Stimulated activated CD8-positive, alpha-beta memory T cell treated with anti-CD3 and anti-CD28 coated beads, Interleukin-12 subunit alpha, Interleukin-12 subunit beta, amount 100 ng/mL, for 24 hours (primary cell): ENCODE data around the gene RTN1.

Experiments used
- DNase-seq: peaks from one replicate; pipeline ENCODE4 v3.0.0-alpha.2; 2020; ENCODE audit errors: extremely low read depth

Gene RTN1

DNA sequence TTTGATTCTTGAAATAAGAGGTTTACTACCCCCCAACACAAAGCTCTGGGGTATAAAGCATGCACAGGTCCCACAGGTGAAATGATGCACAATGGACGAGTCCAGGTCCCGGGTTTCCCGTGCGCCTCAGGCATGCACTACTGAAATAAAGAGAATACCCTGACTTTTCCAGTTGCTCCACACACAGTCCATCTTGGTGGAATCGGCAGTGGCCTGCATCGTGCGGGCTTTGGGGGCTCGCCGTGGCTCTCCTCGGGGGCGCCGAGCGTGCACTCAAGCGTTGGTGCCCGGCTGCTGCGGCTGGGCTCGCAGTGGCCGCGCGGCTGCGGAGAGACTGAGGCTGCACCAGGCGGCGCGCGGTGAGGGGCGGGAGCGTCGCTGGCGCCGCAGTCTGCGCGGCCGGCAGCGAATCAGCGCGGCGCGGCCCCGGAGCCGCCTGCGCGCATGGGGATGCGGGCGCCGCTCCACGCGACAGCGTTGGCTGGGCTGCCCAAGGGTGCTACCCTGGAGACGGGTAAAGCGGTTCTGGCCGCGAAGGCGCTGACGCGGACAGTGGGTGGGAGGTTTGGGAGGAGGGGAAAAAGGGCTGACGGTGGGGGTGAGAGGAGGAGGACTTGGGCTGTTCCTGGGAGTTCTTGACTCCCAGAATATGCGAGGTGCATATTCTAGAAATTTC is 240.2 kb downstream of the RTN1 start:
- no peak for DNase-seq

DNA sequence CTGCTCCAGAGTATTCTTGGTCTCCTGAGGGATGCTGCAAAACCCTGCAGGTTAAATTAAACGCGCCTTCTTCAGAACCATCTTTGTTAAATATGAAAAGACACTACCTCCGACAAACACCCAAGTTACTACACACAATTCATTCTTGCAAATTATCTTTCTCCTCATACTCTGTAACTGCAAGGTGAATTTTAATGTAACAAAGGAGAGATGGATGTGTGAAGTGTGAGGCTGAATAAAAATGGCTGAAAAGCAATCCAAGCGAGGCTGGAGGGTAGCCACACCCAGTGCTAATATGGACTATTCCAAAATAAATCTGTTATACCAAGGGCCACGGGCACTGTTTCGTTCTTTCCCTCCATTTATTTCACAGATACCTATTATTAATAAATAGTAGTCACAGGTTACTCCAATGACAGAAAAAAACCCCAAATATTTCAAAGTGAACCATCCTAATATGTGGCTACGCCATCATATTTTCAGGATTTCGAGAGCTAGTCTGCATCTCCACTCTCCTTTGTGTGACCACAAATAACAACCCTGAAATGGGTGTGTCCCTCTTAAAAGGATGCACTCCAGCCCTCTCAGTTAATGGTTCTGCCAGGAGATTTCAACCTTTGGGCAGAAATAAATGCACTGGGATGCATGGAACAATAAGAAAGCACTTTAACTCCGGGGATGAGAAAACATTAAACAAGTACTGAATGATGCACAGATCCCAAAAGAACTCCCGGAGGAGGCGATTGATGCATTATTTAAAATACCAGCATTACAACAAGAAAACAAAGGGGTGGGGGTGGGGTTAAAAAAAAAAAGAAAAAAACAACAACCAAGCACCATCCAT is 240.9 kb downstream of the RTN1 start:
- no peak for DNase-seq

DNA sequence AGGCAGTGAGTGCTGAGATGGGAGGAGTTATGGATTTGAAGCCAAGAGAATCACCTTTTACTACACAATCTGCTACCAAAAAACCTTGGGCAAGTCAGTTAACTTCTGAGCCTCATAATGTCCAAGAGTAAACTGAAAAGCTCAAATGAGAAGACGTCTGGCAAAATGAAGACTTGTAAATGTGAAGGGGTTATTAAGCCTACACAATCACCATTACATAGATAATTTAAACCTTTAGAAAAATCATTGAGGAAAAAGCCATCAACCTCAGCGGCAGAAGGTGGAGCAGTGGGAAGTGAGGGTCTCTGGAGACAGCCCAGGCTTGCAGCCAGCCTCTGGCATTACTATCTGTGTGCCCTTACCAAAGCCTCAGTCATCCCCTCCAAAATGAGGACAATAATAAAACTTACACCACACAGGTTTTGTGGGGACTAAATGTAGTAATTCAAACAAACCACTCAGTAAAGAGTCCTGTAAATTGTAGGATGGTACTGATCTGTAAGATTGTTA is 243.5 kb downstream of the RTN1 start:
- DNase-seq, result no peak

DNA sequence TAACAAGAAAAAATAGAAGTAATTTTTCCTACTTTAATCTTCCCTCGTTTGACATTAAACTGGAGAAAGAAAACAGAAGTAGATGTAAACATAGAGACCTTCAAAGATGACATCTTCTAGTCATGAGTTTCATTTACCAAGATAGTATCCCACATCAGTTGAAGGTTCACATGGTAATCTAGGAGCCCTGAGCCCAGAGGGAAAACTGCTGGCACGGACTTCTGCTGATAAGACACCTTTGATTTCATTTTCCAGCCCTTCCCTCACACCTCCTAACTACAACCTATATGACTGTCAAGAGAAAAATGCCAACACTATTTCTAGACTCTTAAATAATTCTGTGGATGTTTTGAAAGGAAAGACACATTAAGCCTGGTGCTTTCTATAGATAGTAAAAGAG is 247.9 kb downstream of the RTN1 start:
- DNase-seq, result no peak

DNA sequence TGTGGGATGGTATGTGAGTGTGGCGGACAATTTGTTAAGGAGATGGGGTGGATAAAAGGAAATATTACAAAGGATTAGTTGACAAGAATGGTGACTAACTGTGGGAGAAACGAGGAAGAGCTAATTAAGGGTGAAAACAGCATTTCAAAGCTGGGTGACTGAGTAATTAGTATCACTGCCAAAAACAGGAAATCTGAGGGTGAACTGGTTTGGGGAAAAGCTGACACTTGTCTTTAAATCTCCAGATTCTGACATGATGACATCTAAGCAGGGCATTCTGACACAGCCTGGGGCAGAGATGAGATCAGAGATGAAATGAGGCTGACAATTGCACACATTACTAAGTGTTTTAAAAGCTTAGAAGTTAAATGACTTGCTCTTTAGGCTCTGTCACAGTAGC is 251.5 kb downstream of the RTN1 start:
- DNase-seq, result no peak

DNA sequence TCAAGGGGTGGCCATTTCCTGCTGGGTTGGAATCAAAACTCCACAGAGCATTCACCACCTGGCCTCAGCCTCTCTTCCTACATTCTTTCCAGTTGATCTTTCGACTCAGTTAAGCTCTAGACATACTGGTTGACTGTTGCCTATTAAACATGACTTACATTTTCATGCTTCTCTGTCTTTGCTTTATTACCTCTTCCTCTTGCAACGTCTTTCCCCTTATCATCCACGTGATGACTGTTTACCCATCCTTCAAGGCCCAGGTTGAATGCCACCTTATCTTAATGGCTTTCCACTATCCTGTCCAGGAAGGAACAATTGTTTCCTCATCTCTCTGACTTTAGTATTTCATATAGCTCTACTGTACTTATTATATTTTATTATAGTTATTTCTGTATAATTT is 269.5 kb downstream of the RTN1 start:
- no peak for DNase-seq

DNA sequence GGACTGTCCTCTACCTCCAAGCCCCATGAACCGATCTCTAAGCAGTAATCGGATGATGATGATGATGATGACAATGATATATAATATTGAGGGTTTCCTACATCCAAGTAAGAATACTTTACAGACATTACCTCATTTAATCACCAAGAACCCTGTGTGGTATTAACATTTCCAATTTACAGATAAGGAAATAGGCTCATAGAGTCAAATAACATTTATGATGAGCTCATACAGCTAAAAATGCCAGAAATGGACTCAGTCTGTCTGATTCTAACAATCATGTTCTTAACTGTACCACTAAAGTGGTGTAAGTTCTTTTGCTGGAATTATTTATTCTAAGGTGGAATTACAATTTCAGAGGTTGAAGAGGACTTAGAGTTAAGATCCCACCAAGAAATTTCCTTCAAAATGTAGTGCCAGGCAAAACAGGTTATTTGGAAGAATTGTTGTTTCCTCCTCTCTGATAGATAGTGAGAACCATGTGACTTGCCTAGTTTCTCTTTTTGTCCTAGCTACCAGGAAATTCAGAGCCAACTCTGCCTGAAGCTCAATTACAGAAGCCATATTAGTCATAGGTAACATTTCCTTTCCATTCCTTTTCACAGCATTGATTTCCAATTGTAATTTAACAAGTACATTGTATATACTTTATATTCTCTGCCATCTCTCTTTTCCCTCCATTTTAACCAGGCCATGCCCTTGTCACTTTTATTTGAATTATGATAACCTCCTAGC is 270.2 kb downstream of the RTN1 start:
- no peak for DNase-seq

DNA sequence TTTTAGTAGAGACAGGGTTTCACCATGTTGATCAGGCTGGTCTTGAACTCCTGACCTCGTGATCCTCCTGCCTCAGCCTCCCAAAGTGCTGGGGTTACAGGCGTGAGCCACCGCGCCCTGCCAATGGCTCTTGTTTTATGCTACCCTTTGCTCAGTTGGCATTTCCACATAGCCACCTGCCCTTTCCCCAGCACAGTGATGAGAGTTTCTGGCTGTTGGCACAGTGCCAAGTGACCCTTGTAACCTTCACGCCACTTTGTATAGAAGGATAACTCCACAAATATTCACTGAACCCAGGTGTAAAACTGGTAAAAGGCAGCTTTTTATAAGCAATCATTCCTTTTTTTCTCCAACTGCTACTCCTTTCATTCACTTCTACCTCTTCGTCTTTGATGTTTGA is 275.5 kb downstream of the RTN1 start:
- DNase-seq, result no peak

DNA sequence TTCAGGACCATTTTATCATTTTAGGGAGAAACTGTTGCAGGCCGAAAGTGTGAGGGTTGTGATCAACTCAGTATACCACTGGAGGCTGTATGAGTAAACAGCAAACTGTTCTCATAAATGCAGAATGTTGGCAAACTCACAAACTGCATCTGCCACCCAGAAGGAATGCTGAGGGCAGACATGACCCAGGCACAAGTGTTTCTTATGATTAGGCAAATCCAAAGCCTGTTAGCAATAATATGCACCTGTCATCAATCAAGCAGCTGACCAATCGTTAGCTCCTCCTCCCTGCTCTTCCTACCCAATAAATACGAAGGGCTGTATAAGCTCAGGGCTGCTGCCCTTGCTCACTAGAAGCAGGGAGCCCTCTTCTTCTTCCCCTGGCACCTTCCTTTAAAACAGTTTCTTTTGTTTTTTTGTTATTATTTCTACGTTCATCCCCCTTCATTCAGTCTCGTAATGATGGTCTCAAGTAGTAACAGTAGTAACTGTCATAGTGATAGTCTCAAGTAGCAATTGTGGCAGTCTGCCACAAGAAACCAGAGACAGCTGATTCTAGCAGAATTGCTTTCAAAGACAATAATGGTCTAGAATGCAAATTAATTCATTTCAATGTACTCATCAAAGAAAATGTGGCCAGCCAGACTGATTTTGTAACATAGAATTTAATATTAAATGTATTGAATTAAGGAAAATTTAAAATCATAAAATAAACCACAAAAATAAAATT is 278.8 kb downstream of the RTN1 start:
- no peak for DNase-seq

DNA sequence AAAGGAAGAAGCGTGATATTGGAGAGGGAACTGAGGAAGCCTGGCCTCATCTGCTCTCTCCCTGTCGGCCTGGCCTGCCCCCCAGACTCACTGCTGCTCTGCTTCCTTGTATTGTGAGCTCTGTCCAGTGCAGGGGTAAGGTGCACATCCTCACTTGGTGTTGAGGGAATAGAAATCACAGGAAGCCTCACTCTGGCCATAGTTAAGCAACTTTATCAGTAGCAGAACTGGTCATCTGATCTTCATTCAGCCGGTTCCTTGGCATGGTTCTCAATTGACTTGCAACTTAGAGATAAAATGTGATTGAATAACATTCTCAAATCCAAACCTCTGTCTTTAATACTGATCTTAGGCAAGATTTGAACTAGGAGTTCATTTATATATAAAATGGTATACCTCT is 282.5 kb downstream of the RTN1 start:
- no peak for DNase-seq

DNA sequence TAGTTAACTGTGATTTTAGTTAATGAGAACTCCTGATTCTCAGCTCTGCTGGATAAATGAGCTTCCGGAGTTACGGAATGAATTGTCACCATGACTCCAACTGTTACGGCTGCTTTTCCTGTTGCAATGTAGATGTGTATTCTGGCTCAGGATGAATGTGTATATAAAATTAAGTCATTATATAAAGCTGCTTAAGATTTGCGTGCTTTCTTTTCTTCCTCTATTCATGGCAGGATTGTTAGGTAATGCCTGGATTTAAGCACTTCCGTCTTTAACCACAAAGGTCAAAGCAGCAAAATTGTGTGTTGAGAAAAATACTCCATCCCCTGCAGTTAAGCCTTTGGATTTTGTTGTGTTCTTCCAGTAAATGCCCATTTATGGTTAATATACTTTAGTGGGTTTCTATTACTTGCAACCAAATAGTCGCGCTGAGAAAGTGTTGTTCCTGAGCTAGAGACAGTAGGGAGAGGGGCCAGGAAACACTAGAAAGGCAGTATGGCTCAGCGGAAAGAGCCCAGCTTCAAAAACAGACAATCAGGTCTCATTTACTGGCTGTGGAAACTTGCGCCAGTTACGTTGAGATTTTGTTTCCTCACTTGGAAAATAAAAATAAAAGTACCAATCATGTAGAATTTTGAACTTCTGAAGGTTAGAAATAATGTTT is 284.6 kb downstream of the RTN1 start:
- no peak for DNase-seq

DNA sequence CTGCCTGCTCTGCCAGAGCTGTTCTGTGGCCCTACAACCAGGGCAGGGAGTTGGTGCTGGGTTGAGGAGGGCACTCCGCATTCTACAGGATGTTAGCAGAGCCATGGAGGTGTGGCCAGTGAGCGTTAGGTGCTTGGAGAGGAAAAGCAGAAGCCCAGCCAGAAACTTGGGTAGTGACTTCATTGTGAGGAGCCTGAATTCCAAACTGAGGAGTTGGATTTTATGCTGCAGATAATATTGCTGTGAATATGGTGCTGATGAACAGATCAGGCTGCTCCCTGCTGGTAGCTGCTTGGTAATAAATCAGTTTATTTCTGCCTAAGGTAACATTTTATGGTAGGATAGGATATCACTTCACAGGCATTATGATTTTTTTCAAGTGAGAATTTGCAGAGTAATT is 286.8 kb downstream of the RTN1 start:
- DNase-seq, result no peak

DNA sequence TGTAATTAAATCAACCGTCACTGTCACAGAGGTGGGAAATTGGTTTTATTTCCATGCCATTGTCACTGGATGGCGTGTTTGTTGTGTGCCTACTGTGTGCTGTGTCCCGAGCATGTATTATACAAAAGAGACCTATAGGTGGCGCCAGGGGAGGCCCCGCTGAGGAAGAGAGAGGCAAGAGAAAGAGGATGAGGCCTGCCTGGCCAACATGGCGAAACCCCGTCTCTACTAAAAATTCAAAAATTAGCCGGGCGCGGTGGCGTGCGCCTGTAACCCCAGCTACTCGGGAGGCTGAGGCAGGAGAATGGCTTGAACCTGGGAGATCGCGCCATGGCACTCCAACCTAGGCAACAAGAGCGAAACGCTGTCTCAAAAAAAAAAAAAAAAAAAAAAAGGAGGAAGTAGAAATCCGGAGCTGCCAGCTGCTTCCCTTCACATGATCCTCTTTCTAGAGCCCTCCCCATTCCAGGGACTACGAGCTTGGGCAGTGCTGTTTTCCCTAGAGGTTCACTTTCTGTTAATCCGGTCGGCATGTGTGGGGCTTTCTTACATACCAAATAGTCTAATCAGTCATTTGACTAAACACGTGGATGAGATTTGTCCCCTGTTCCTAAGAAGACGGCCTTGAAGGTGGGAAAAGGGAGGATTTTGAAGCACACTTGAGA is 287.6 kb downstream of the RTN1 start:
- DNase-seq, result no peak

DNA sequence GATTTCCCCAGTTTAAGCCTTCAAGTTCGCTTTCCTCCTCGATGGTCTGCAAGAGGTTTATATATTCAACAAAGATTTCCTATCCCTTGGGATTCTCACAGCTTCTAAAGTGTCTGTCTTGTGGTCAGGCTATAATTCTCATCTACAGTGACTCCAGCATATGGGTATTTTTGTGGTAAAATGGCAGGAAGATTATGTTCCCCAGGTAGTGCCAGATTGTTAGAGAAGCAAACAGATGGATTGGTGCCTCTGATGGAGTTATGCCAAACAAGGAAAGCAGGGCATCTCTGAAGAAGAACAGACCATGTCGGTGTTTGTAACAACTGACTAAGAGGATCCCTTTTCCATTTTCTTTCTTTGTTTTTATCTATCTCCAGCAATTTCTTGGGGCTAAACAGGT is 288.4 kb downstream of the RTN1 start:
- DNase-seq, result no peak

DNA sequence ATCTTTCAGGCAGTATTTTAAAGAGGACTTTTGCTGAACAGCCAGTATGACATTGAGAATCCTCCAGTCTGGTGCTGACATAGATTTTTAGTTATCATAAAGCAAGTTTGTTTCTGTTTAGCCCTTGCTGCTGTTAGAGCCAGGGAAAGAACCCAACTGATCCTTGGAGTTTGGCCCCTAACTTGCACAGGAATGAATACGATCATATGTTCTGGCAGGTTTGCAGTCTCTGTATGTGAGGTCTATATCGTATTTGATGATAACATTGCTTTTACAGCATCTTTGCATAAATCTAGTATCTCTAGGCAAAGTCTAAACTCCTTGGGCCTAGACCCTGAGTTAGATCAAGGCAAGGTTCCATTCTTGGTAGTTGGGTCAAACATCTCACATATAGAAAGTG is 289.7 kb downstream of the RTN1 start:
- DNase-seq, result no peak

DNA sequence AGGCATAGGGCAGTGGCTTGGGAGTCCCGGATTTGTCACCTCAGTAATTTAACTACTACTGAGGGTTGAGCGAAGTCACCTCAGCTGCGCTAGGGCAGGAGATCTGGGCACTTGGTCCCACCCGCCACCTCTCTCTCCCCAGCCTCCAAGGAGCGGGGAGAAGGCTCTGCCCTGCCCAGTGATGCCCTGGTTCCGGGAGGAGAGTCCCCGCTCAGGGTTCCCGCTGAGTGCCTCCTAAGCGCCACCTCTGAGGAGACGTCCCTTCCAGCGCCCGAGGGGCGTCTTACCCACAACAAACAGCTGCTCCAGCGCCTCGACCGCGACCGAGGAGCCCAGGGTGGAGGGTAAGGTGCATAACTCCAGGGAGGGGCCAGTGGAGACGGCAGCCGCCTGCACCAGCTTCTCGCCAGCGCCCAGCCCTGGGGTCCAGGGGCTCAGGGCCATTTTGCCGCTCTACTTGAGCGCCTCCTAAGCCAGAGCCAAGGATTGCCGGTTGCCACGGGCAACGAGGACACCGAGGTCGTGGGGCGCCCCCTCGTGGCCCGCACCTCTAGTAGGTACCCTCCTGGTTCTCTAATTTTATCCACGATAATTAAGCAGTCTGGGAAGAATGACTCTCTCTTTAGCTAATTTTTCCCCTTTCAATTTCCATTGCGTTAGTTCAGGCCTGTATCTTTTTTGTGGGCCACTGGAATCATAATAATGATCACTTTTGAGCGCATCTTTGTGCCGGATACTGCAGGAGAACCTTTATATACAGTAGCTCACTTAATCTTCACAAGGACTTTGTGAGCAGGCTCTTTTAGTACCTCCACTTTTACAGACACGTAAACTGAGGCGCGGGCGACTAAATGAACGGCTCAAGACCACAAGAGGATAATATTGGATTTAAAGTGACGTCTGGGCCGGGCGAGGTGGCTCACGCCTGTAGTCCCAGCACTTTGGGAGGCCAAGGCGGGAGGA is 294.0 kb downstream of the RTN1 start, which contains the start of gene CCDC175:
Gene CCDC175 (minus strand): TSS at position 481 of the 963 bp plus-strand sequence. CDS start 37 bp downstream, at position 444.
- peak; percentile 67 for DNase-seq

DNA sequence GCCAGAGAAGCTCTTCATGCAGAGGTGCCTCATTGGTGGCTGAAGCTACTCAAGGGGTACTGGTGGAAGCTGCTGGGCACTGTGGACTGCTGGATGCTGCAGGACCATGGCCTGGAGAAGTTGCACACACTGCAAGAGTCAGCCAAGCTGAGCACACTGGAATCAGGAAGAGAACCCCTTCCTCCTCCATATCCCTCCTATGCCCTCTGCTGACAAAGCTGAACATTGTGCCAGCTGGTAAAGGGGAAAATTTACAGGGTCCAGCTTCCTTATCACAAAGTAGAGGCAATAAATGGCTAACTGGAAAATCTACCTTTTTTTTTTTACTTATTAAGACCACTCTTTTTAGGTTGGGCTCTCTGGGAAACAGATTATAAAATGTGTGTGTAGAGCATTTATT is 300.5 kb downstream of the RTN1 start:
- DNase-seq, result no peak

DNA sequence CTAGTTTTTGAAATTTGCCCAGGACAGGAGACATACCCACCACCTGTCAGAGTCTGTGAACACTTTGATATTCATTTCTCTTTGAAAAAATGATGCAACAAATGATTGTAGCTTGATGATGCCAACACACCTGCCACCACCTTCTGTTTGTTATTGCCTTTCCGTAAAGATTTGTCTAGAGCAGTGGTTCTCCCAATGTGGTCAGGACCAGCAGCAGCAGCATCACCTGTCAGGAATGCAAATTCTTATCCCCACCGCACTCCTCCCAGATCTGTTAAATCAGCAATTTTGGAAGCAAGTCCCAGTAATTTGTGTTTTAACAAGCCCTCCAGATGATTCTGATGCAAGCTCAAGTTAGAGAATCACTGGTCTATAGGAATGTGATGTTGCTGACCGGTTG is 303.9 kb downstream of the RTN1 start:
- DNase-seq, result no peak

DNA sequence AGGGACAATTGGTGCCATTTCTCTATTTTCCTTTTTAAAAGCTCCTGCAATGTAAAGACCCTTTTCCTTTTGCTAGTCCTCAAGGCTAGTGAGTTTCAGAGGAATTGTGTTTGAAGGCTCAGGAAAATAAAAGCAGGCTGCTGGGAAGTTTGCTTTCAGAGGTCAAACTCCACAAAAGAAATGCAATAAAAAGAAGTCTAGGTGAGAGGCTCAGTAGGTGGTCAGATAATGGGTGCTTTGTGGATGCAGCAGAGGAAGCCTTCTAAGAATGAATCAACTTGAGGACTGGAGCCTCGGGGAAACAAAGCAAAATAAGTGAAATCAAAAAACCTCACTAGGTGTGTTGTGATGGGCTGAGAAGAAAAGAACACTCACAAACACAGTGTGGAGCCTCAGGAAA is 304.3 kb downstream of the RTN1 start:
- no peak for DNase-seq
